Measurements from ENCODE around the gene FGFRL1. TPM values are rescaled to one million over a fixed set of nuclear protein-coding genes. Genes with fewer than 3 reads are reported as not detected.

The FGFRL1 gene
- total RNA-seq, 4 donors from 2014 or later, result 9.0 to 19.9 (median 12.0) TPM

Other genes starting within 250 kb of the FGFRL1 start
- gene CPLX1, start 185.5 kb upstream of the FGFRL1 start, total RNA-seq, result under 1 TPM in 2 of 4 donors, not detected in 2; 0.38 to 0.44 TPM
- gene GAK, start 79.3 kb upstream of the FGFRL1 start, total RNA-seq, result 100 to 1,000 TPM; 108 to 166 (median 132) TPM
- gene TMEM175, start 79.2 kb upstream of the FGFRL1 start, total RNA-seq, result 10 to 100 TPM; 41.1 to 98.3 (median 65.3) TPM
- 10 to 100 TPM; 19.5 to 27.6 (median 23.8) TPM for gene DGKQ, start 38.1 kb upstream of the FGFRL1 start, total RNA-seq
- gene IDUA, start 24.6 kb upstream of the FGFRL1 start, total RNA-seq, result 10 to 100 TPM; 11.0 to 33.1 (median 19.7) TPM
- under 1 TPM in 1 of 4 donors, not detected in 3; 0.30 TPM for gene SLC26A1, start 18.2 kb upstream of the FGFRL1 start, total RNA-seq
- 10 to 100 TPM in 1 of 4 donors, 1 to 10 TPM in 3; 2.4 to 16.5 (median 4.4) TPM for gene RNF212, start 101.9 kb downstream of the FGFRL1 start, total RNA-seq
- 10 to 100 TPM; 22.5 to 52.3 (median 31.8) TPM for gene SPON2, start 161.0 kb downstream of the FGFRL1 start, total RNA-seq
- 100 to 1,000 TPM; 145 to 255 (median 181) TPM for gene CTBP1, start 237.5 kb downstream of the FGFRL1 start, total RNA-seq